EH (cell line): ENCODE results near the gene POLR1E.
"Not testable (repeated sequence)": the region's sequence is repeated elsewhere in the genome, so short reads cannot be mapped to it uniquely, and the experiment has no call there.

ENCODE experiments used
- DNase-seq: peaks from one replicate; pipeline ENCODE4 v3.0.0-alpha.2; 2015; ENCODE audit warnings: low read depth

POLR1E gene

DNA sequence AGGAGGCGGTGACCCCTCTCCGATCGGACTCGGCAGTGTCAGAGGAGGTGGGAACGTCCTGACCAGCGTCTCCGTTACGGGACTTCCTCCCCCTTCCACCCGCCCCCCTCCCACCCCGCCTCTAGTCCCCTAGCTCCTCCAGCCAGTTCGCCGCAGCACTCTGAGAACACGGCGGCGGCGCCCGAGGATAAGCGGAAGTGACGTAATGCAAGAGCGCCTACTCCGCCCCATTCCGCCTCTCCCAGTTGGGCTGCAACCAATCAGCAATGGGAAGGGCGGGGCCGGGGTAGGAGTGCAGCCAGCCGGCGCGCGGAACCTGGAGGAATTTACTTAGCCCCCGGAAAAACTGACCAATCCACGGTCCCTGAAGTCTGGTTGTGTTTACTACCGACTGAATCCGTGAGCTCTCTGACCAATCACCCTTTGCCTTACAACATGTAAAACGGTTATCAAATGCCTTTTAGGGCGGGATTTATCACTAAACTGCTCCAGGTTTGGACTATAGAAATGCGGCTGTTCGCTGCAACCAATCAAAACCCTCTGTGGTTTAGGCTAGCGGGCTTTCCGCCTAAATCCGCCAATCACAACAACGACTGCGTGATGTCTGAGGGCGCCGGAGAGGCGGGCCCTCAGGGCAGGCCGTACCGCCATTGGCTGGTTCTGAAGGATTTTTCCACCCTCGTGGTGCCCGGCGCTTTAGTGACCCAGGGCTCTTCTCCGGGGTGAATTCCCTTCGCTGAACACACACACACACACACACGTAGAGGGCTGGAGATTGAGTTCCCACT, 20.3 kb upstream of the POLR1E start, which contains the start of gene ZBTB5:
ZBTB5 (minus strand) TSS at position 202 of the 788 bp plus-strand sequence. CDS start 22,899 bp downstream, outside the sequence.
- DNase-seq = peak; percentile 100

DNA sequence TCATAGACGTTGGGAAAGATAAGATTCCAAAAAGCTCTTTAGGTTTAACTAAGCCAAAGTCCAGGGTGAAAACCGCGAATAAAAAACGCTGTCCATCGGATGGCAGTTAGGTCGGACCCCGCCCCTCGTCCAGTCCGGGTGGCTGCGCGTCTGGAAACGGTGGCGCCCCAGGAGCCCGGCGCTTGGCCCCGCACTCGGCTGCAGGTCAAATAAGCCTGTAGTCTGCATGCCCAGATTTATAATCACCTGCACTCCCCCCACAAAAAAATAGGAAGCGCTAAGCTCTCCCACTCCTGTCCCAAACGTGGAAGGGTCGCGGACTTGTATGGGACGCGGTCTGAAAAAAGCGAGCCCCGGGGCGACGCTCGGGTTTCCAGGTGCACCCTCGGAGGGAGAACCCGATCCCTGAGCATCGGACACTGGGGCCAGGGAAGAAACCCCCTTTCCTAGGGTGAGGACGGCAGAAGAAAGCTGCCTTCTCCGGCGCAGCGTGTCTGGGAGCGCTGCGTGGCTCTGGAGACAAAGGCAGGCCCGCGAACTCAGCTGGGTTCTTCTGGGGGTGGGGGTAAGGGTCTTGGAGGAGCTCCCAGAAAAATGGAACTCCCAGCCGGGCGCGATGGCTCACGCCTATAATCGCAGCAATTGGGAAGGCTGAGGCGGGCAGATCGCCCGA, 19.6 kb upstream of the POLR1E start:
- peak; percentile 90 for DNase-seq

DNA sequence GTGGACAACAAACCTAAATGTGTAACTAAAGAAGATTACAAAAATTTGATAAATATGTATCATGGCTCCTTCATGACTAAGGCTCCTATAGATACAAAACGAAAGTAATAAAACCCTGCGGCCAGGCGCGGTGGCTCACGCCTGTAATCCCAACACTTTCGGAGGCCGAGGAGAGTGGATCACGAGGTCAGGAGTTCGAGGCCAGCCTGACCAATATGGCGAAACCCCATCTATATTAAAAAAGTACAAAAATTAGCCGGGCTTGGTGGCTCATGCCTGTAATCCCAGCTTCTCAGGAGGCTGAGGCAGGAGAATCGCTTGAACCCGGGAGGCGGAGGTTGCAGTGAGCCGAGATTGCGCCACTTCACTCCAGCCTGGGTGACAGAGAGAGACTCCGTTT, 18.2 kb upstream of the POLR1E start:
- not testable (repeated sequence) for DNase-seq

DNA sequence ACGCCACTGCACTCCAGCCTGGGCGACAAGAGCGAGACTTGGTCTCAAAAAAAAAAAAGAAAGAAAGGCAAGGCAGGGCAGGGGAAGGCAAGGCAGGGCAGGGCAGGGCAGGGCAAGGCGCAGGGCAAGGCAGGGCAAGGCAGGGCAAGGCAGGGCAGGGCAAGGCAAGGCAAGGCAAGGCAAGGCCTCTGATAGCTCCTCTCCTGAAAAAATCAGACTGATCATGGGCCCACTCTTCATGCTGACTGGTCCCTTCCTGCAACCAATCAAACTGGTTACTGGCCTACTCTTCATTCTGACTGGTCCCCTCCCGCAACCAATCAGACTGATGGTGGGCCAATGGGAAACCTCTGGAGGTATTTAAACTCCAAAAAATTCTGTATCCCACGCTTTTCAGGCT, 17.1 kb upstream of the POLR1E start:
- no peak for DNase-seq

DNA sequence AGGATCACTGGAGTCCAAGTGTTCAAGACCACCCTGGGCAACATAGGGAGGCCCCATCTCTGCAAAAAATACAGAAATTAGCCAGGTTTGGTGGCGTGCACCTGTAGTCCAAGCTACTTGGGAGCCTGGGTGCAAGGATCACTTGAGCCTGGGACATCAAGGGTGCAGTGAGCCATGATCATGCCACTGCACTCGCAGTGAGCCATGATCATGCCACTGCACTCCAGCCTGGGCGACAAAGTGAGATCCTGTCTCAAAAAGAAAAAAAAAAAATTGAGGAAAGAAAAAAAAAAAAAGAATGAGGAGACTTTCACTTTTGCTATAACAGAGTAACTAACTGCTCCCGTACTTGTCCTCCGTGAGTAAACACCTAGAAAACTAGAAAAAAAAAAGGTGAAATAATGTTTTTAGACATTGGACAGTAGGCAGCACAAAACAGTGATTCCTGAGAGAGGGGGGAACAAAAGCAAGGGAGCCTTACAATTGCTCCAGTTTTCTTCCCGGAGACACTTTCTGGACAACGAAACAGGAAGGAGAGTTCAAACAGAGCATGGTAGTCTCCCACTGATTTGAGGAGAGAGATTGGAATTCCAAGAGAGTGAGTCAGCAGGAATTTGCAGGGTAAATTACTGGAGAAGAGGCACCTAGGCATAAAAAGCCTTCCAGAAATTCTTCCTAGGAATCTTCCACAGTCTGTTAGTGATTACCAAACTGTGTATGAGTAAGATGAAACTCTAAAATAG, 13.6 kb upstream of the POLR1E start:
- peak; percentile 99 for DNase-seq

DNA sequence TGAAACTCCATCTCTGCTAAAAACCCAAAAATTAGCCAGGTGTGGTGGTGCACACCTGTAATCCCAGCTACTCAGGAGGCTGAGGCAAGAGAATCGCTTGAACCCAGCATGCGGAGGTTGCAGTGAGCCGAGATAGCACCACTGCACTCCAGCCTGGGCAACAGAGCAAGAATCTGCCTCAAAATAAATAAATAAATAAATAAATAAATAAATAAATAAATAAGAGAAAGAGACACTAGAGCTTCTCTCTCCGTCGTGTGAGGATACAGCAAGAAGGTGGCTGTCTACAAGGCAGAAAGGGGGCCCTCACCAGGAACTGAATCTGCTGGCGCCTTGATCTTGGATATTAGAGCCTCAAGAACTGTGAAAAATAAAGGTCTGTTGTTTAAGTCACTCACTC, 11.8 kb upstream of the POLR1E start:
- not testable (repeated sequence) for DNase-seq

DNA sequence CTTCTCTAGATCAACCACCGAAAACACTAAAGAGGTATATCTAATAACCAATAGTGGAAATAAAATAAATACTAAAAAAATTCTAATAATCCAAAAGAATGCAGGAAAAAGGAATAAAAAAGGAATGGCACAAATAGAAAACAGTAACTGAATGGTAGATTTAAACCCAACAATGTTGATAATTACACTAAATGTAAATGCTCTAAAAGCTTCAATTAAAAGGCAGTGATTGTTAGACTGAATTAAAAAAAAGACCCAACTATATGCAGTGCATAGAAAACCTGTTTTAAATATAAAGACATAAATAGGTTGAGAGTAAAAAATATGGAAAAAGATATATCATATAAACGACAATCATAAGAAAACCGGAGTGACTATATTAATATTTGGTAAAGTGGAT, 11.3 kb upstream of the POLR1E start:
- DNase-seq = no peak

DNA sequence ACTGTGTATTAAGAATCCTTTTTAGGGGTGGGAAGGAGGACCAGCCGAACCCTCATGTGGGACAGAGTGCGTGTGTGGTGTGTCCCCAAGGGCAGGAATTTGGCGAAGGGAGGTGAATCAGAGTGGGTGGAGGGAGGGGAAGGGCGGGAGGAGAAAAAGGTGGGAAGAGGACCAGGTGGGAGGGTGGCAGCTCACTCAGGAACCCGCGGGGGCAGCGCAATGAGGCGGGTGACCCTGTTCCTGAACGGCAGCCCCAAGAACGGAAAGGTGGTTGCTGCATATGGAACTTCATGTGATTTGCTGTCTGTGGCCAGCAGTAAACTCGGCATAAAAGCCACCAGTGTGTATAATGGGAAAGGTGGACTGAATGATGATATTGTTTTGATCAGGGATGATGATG, 8.8 kb upstream of the POLR1E start:
- DNase-seq = no peak

DNA sequence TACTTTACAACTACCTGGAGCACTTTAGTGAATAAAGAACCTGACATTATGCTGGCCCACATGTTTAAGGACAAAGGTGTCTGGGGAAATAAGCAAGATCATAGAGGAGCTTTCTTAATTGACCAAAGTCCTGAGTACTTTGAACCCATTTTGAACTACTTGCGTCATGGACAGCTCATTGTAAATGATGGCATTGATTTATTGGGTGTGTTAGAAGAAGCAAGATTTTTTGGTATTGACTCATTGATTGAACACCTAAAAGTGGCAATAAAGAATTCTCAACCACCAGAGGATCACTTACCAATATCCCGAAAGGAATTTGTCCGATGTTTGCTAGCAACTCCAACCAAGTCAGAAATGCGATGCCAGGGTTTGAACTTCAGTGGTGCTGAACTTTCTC, 8.3 kb upstream of the POLR1E start:
- peak; percentile 43 for DNase-seq

DNA sequence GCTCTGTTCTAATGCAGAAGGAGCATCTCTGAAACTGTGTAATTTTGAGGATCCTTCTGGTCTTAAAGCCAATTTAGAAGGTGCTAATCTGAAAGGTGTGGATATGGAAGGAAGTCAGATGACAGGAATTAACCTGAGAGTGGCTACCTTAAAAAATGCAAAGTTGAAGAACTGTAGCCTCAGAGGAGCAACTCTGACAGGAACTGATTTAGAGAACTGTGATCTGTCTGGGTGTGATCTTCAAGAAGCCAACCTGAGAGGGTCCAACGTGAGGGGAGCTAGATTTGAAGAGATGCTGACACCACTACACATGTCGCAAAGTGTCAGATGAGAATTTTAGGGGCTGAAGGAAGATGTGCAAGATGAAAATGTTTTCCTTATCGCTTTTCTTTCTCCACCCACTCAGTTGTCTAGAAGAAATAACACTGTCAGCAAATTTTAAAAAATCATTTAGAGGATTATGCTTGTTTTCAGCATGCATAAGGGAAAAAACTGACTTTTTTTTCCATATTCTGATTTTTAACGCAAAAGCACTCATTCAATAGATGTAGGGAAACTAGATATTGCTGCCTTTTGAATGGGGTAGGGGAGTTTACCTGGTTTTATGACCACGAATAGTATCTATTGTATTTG, 7.6 kb upstream of the POLR1E start:
- DNase-seq = not testable (repeated sequence)

DNA sequence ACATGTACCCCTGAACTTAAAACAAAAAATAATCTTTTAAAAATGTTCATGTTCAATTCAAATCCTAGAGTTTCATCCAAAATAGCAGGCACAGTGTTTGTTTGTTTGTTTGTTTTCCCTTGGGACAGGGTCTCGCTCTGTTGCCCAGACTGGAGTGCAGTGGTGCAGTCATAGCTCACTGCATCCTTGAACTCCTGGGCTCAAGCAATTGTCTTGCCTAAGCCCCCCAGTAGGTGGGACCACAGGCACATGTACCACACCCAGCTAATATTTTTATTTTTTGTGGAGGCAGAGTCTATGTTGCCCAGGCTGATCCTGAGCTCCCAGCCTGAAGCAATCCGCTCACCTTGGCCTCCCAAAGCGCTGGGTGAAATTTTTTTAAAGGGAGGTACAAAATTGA, 5.0 kb upstream of the POLR1E start:
- no peak for DNase-seq

DNA sequence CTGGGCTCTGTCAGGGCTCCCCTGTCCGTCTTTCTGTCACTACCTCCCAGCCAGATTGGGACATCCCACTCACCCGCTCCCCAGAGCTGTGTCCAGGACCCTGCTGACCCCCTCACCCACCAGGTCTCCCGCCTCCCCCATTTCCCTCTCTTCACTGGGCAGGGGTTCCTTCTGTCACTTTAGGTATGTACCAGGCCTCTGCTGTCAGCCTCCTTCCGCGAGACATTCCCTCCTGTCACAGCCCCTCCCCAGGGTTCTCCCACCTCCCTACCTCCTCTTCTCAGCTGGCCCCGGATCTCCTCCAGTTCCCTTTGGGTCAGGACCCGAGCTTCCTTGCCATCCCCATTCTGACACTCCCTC, 488 bp downstream of the POLR1E start:
- no peak for DNase-seq

DNA sequence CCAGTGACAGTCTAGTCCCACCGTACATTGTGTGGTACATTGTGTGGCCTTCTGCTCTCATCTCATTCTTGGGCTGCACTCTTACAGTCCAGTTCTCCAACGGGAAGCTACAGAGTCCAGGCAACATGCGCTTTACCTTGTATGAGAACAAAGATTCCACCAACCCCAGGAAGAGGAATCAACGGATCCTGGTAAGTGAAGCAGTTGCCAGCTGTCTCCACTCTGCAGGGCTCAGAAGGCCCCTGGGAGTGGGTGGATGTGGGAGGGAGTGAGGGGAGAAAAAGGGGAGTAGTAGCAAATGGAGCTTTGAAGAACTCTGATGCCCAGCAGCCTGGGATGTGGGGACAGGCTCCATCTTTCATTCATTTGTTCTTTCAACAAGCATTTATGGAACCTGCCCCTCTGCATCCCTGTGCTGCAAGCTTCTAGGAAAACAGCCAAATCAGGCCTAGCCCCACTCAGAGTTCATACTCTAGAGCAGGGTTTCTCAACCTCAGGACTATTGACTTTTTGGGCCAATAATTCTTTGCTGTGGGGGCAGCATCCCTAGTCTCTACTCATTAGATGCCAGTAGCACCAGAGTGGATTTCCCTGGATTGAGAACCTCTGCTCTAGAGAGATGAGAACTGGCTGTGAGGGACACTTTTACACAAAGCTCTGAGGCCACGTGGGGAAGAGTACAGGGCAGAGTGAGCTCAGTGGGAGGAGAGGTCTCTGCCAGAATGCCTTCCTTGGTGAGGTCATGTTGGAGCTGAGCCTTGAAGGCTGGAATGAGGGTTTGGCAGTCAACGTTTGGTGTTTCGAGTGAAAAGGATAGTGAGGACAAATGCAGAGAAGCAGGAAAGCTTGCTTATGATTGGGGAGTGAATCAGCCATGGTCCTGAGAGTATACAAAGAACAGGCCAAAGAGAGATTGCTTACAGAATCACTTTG, 1.1 kb downstream of the POLR1E start:
- peak; percentile 94 for DNase-seq

DNA sequence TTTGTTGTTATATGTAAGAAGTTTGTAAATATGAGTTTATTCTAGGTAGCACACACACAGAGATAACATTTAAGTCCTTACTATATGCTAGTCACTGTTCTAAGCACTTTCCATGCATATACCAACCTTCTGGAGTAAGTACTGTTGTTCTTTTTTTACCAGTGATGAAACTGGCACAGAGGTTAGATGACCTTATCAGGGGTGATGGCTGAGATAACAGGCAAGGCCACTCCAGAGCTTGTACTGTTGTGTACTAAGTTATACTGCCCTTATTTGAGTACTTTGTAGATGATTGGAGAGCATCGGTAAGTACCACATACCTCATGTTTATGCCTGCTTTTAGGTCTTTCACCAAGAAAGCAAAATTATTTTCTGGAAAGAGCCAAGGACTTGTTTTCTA, 6.2 kb downstream of the POLR1E start:
- DNase-seq = no peak

DNA sequence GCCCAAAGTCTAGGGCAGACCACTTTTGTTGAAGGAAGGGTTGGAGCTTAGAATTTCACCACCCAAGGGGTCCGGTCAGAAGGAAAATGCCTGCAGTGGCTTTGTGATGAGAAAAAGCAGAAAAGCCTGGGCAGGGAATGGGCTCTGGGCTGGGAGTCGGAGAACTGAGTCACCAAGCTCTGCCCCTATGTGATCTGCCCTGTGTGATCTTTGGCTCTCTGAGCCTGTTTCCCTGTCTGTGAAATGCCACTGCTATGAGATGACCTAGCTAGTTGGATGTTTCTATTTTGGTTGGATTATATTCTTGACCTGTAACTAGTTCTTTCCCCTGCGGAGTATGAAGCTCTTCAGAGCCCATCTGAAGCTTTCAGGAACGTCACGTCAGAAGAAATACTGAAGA, 9.8 kb downstream of the POLR1E start:
- no peak for DNase-seq

DNA sequence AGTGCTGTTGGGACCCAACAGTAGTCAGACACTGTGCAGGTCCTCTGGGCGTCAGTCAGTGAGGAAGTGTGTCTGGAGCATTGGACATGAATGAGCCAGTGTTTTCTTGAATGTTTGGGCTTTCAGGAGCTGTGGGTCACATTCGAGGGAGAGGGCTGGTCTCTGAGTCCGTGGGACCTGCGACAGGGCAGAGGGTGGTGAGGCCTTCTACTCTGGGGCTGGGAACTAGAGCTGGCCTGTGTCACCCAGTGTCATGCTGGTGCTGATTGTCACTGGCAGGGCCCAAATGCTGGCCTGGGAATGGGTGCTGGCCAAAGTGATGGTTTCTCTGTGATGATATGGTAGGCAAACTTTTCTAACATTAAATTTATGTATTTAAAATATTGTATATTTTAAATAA, 10.3 kb downstream of the POLR1E start:
- DNase-seq = no peak

DNA sequence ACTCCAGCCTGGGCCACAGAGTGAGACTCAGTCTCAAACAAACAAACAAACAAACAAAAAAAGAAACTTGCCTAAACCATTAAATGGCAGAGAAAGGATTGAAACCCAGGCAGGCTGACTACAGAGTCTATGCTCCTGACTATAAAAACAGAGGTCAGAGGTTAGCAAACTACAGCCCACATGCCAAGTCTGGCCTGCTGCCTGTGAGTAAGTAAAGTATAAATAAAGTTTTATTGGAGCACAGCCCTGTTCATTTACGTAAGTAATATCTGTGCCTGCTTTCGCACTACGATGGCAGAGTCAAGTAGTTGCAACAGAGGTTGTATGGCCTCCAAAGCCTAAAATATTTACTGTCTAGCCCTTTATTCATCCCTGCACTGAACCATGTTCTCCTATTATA, 11.6 kb downstream of the POLR1E start:
- DNase-seq = no peak

DNA sequence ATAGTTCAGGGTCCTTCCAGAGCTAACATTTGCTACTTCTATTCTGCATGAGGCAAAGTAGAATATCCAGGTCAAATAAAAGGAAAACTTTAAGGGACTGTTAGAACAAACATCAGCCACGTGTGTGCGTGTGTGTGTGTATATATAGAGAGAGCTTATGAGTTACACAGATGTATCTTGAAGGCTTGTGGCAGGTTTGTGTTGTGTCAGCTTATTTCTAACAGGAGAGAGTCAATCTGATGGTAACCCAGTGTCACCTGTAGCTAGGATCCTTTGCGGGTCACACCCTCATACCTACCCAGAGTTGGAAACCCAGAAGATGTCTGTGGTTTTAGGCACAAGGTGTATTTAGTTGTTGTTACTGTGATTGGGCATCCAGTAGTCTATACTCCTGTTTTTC, 12.7 kb downstream of the POLR1E start:
- DNase-seq = no peak

DNA sequence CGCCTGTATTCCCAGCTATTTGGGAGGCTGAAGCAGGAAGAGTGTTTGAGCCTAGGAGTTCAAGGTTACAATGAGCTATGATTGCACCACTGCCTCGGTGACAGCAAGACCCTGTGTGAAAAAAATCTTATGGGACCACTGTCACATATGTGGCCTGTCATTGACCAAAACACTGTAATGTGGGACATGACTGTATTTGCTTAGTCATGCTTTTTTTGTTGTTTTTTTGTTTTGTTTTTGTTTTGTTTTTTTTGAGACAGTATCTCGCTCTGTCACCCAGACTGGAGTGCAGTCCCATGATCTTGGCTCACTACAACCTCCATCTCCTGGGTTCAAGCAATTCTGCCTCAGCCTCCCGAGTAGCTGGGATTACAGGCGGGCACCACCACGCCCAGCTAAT, 13.5 kb downstream of the POLR1E start:
- no peak for DNase-seq

DNA sequence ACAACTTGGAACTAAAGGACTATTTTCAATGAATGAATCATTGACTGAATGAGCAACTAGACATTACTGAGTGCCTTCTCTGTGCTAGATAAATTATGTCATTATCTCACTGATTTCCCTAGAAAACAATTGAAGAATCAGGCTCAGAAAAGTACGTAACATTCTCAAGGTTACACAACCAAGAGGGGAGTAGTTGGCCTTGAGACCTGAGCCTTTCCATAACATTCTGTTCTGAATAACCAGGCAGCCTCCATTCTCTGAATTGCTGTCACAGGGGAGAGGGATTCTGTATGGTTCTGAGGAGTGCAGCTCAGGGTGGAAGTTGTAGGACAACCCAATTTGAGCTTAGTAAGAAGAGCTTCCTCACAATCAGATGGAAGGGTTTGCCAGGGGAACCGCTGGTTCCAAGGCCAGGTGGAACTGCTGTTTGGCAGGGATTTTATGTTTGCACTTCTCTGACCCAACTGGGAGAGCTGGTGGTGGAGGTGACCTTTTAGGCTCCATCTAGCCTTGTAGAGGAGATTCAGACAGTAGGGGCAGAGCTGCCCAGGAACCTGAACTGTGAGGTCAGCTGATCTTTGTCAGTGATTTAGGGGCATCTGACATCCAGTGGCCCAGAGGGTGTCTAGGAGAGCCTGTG, 16.3 kb downstream of the POLR1E start:
- DNase-seq = no peak

DNA sequence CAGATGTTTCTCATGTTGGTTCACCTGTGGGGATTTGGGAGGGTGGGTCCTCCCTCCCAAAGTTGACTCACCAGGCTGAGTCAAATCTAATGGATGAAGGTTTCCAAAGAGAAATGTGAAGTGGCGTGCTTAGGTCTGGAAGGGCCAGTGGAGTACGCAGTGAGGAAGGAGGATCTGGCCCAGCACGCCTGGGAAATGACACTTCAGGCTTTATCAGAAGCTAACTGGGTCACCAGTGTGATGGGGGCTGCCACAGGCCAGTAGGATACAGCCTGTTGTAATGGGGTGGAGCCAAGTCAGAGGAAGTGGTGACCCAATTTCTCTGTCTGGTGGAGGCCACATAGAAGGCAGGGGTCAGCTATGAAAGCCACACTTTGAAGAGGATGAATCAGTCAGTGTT, 18.0 kb downstream of the POLR1E start:
- peak; percentile 17 for DNase-seq
